A204.1 (cell line): ENCODE results near the gene LTN1.
"Not testable (repeated sequence)": the region's sequence is repeated elsewhere in the genome, so short reads cannot be mapped to it uniquely, and the experiment has no call there.

ENCODE experiments used
- FAIRE-seq: peaks from 2 replicates; lab custom pipeline; 2012; peaks lifted over from hg19 to GRCh38; lab: Jason Lieb, UNC

Gene LTN1, protein sequence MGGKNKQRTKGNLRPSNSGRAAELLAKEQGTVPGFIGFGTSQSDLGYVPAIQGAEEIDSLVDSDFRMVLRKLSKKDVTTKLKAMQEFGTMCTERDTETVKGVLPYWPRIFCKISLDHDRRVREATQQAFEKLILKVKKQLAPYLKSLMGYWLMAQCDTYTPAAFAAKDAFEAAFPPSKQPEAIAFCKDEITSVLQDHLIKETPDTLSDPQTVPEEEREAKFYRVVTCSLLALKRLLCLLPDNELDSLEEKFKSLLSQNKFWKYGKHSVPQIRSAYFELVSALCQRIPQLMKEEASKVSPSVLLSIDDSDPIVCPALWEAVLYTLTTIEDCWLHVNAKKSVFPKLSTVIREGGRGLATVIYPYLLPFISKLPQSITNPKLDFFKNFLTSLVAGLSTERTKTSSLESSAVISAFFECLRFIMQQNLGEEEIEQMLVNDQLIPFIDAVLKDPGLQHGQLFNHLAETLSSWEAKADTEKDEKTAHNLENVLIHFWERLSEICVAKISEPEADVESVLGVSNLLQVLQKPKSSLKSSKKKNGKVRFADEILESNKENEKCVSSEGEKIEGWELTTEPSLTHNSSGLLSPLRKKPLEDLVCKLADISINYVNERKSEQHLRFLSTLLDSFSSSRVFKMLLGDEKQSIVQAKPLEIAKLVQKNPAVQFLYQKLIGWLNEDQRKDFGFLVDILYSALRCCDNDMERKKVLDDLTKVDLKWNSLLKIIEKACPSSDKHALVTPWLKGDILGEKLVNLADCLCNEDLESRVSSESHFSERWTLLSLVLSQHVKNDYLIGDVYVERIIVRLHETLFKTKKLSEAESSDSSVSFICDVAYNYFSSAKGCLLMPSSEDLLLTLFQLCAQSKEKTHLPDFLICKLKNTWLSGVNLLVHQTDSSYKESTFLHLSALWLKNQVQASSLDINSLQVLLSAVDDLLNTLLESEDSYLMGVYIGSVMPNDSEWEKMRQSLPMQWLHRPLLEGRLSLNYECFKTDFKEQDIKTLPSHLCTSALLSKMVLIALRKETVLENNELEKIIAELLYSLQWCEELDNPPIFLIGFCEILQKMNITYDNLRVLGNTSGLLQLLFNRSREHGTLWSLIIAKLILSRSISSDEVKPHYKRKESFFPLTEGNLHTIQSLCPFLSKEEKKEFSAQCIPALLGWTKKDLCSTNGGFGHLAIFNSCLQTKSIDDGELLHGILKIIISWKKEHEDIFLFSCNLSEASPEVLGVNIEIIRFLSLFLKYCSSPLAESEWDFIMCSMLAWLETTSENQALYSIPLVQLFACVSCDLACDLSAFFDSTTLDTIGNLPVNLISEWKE (N-terminal part only)

DNA sequence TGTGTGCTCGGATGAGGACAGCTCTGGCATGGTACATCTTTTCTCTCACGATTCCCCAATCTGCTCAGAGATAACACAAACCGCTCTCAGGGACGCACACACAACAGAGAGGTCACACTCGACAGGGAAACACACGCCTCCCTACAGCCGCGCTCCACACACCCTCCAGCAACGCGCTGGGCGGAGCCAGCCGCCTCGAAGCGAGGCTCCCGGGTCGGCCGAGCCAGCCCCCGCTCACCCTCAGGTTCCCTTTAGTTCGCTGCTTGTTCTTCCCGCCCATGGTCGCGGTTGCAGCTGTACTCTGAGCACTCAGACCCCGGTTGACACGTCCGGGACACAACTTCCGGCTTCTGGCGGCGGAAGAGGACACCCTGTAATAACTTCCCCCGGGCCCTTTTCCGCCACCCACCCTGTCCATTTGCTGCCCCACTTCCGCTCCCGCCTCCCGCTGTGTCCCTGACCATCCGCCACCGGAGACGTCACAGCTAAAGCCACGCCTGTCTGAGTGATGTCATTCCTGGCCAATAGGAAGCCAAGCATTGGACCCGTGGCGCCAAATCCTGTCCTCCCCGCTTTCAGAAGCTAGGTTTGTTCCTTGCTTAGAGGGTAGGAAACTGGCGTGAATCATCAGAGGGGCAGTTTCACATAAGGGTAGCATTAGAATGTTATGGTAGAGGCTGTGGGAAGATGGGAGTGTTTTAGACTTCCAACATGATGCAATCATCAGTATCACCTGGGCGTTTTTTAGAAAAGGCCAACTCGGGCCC, at the start of gene LTN1:
LTN1 (minus strand) TSS at position 352 of the 767 bp plus-strand sequence; CDS start at position 280, 72 bp downstream.
- FAIRE-seq = peak; percentile 97

DNA sequence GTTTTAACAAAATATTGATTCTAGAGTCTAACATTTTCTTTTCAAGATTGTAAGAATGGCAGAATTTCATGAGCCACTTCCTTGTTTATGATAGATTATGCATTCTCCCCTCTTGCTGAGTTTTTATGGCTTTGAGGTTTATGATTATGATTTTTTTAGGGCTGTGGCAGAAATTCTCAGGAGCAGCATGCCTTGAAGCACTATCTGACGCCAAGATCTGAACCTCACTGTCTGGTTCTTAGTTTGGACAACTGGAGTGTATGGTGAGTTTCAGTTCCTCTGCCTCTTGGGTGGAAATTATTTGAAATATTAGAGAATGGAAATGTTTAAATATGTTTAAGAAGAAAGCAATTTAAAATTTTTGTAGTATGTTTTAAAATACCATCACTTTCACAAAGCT, 42.0 kb upstream of the LTN1 start:
- FAIRE-seq = no peak

DNA sequence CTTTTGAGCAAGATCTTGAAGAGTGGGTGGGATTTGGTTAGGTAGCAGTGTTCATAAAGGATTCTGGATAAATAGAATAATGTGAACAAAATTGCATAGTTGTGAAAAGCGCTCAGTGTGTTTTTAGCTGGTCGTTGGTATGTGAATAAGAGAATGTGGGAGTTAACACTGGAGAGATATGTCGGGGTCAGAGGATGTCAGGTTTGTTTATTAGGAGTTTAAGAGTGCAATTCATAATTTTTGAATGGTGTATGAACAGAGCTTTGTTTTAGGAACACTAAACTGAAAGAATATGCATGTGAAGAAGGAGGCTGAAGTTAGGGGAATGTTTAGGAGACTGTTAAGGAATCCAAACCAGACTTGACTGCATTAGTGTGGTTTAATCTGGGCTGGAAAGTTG, 41.2 kb upstream of the LTN1 start:
- FAIRE-seq = no peak

DNA sequence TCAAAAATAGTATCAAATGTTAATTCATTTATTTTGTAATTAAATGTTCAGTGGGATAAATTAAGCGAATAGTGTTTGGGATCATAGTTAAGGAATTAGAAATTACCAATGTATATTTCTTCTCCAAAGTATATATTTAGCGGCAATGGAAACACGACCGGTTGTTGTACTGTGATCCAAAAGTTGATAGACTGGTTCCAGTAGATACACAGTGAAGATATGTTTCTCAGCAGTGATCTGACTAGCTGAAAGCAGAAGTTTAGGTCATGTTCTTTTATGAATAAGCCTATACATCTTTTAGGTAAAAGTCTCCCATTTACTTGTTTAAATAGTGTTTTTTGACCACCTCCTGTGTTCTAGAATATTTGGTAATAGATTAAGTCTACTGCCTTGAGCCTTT, 40.6 kb upstream of the LTN1 start:
- FAIRE-seq = no peak

DNA sequence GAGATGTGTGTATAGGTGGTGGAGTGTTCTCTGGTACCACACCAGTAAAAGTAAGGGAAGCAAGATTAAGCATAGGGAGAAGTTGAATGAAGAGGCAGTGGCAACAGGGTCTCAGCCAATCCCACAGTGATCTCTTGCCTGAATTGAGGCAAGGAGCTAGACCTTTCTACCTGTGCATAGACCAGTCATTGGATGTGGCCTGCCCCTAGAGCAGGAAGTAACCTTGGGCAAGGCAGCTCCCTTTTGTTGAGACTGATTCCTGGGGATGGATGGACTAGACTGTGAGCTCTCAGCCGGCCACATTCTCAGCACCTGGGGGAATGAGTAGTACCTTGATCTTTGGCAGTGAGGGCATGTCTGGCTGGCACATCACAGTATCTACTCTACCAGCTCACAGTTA, 38.2 kb upstream of the LTN1 start:
- no peak for FAIRE-seq

DNA sequence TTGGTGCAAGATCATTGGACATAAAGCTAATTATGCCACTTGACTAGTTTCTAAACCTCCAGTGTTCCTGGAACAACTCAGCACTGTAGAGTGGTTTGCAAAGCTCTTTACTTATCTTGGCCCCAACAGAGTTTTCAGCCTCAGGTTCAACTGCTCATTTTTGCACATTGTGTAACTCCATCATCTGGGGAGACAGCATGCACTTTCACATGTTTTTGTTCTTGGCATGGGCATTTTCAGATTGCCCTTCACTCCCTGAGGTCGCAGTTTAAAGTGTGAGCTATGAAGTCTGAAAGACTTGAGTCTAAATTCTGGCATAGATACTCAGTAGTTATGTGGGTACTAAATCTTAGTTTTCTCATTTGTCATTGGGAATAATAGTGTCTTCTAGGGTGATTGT, 36.8 kb upstream of the LTN1 start:
- FAIRE-seq = no peak

DNA sequence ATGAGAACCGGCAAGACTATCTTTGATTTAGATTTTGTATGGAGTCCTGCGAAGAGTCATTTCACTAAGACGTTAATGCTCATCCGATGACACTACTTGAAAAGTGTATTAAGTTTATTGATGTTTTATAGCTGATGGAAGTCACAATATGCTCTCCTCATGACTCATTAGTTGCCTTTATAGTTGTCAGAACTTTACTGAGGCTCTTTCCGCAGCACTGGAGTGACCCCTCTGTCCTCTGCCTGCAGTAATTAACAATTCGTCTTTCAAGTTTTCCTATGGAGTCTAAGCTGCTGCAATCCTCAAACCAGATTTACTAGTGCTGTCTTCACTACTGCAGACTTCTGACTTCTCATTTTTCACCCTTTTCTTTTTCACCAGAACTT, 32.6 kb upstream of the LTN1 start:
- no peak for FAIRE-seq

DNA sequence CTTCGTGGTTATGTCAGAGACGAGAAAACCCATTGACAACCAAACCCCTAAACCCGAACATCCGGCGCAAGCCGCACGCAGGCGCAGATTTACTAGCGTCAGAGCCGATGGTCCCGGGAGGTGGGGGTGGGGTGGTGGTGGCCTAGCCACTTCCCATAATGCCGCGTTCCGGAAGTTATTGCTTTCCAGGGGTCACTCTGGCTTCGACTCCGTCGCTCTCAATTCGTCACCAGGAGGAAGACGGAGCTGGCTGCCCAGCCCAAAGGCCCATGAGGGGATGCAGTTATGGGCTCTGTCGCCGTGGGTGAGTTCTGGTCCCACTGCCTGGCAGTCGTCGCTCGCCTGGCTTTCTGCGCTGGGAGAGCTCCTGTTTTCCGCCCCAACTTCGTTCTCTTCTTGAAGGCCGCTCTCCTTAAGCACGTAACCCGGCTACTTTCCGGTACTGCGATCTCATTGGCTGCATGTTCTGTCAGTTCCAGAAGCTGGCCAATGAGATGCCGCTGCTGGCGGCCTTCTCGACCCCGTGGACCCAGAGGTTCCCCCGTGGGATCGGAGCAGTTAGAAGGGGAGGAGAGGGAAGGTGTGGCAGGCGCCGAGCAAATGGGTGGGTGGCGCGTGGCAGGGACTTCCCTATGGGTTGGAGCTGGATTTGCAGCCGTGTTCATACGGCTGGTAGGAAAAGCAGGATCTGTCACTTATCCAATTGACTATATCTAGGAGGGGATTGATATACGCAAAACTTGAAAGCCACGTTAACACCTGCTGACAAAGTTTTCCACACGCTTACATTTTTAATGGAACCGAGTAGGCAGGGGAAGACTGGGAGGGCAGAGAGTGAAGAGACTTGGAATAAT, 32.0 kb upstream of the LTN1 start, which contains the start of gene USP16:
USP16 (plus strand) TSS at position 195 of the 854 bp plus-strand sequence. CDS start 3,246 bp downstream, outside the sequence.
- FAIRE-seq = peak; percentile 96

DNA sequence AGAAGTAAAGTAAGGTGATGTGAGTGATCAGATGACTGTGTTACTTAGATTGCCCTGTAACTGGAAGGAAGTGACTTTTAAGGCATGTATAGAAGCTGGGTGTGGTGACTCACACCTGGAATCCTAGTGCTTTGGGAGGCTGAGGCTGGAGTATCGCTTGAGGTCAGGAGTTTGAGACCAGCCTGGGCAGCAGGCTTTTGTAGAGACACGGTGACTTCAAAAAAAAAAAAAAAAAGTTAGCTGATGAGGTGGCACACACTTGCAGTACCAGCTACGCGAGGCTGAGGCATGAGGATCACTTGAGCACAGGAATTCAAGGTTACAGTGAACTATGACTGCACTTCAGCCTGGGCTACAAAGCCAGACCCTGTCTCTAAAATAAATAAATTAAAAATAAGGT, 29.5 kb upstream of the LTN1 start:
- no peak for FAIRE-seq

DNA sequence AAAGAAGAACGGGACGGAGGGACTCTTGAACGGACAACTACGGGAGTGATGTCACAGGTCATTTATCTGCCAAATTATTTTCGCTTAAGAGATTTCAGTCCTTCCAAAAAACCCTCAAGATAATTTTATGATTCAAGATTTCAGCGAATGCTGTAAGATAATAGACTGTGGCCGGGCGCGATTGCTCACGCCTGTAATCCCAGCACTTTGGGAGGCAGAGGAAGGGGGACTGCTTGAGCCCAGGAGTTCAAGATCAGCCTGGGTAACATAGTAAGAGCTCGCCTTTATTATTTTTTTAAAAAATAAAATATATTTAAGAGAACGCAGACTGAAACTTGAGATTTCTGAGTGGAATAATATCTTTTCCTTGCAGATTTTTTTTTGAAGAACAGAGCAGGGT, 25.9 kb upstream of the LTN1 start:
- FAIRE-seq = no peak

DNA sequence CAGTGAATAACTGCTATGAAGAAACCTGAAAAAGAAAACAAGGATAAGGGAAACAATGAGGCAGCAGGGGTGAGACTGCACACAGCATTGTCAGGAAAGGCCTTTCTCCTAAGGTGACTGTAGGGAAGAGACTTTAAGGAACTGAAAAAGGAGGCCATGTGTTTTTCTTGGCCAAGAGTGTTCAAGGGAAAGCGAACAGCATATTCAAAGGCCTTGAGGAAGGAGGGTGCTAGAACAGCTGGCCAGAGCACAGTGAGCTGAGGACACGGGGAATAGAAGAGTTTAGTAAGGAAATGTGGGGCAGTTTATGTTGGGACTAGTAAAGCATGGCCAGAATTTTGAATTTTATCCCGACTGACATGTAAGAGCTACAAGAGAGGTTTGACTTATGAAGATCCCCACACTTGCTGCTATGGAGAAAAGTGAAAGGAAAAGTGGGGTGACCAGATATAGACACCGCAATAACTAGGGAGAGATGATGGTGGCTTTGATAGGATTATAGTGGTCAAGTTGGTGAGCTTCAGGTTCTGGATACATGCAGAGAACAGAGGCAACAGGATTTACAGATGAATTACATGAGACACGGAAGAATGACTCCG, 25.1 kb upstream of the LTN1 start:
- no peak for FAIRE-seq

DNA sequence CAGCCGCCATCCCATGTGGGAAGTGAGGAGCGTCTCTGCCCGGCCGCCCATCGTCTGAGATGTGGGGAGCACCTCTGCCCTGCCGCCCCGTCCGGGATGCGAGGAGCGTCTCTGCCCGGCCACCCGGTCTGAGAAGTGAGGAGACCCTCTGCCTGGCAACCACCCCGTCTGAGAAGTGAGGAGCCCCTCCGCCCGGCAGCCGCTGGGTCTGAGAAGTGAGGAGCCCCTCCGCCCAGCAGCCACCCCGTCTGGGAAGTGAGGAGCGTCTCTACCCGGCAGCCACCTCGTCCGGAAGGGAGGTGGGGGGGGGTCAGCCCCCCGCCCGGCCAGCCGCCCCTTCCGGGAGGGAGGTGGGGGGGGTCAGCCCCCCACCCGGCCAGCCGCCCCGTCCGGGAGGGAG, 18.6 kb upstream of the LTN1 start:
- FAIRE-seq = not testable (repeated sequence)

DNA sequence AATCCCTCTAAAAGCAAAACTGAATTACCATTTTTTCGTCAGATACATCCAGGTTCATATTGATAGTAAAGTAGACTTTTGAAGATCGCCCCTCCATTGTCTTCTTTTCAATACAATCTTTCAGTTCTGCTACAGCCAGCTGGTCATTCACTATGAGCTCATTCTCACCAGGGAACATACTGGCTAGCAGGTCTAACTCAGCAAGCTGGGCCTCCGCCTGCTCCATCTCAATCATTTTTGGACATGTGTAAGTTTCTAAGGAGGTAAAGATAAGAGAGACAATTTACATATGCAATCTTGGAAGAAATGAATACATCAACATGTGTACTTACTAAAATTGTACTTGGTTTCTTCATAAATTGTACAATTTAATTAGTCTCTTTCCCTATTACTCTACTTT, 15.7 kb upstream of the LTN1 start:
- no peak for FAIRE-seq

DNA sequence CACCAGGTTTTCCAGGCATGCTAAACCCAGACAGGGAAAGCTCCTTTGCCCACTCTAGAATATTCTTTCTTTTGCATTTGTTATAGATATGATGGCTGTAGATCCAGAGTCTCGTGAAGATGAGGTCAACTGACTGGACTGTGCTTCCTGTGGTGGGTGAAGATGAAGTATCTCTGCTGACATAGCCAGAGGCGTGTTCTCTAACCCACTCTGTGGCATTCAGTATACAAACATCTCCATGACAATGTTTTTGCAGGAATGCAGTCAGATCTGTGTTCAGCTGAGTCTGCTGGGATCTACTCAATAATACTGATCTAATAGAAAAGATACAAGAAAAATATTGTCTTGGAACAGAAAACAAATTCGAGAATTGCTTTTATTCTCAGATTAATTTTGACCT, 15.1 kb upstream of the LTN1 start:
- no peak for FAIRE-seq

DNA sequence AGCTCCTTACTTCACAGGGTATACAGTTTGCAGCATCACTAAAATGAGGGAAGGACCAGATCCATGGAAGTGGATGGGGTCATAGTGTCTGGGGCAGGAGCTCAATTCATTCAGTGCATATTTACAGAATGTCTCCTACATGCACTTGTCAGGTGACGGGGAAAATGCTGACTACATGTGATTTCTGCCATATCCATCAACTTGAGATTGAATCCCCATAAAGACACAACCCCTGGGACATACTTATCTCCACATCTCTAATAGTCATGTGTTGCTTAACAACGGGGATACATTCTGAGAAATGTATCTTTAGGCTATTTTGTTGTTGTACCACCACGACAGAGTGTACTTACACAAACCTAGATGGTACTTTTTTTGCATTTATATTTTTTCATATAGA, 14.5 kb upstream of the LTN1 start:
- no peak for FAIRE-seq

DNA sequence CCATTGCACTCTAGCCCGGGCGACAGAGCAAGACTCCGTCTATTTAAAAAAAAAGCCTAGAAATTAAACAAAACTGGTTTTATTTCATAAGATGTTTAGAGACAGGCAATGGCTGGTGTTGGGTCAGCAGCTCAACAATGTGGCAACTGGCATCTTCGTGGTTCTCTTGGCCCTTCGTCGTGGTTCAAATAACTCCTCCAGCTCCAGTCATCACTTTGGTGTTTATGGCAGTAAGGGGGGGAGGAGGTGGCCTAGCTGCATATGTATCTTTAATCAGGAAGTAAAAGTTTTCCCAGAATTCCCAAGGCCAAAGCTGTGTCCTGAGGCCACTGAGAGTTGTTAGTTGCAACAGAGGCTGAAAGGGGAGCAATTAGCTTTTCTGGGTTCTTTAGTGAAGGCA, 13.0 kb upstream of the LTN1 start:
- FAIRE-seq = no peak

DNA sequence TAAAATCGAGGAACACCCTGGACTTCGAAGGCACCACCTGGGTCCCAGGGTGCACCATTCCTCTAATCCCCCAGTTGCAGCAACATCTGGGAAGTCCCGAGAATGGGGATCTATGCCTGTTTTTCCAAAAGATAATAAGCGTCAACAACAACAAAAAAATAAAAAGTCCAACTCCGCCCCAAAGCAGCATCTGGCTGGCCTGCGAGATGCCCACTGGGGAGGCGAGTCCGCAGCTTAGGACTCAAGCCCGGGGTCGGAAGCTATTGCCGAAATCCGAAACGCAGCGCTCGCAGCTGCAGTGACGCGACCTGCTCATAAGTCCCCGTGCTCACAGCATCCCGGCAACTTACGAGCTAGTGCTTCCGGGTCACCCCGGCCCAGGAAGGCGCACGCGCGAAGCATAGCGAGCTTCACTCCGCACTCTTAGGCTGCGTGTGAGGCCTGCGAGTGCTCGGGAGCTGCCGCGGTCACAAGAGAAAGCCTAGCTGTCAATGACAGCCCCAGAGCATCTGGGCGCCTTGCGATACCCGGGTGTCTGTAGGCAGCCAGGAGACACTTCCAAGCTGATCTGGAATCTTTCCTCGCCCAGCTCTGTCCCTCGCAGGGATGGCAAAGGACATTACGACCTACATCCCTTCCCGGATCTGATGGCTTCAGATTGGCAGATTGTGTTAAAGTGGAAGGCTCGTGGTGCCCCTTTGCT, 9.9 kb upstream of the LTN1 start:
- FAIRE-seq = peak; percentile 77

DNA sequence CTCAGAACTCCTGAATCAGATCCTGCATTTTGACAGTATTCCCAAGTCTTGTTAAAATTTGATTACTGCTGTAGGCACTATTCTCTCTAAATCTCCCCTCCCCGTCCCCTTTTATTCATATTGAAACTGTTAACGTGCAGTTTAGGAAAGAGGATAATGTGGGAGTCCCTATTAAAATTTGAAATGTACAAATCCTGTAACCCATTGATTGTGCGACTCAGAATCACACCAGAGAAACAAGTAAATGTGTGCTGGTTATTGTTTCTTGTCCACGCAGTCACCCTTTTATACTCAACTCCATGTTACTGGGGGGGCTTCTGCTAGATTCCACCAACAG, 584 bp upstream of the LTN1 start:
- no peak for FAIRE-seq

DNA sequence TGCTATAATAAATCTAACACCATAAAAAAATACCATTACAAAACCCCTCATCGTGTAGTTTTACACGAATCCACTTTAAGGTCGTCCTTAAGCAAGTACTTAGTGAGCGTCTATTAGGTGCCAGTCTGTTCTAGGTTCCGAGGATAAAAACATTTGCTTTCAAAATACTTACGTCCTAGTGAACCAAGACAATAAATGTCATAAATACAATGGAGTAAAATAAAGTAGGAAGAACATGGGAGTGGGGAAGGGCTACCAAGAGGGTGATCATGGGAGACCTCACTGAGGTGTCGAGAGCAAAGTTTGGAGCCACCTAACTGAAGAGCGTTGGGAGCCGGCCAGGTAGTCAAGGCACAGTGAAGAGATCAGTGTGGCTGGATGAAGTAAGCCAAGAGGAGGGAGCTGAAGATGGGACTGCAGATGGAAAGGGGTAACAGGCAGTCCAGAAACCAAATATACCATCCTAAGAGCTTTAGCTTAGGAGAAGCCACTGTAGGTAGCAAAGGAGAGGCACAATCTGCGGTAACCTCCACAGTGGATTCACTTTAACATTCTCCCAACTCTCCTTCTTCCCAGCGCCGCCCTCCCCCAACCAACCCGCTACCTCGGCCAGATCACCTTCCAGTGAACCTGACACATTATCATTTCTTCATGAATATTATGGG, 684 bp downstream of the LTN1 start:
- no peak for FAIRE-seq
